DOHH2 (cell line): Measurements from ENCODE around the gene UROC1.

Experiments
- H3F3A ChIP-seq: fragments of 200-600 bp; sonication (generic), shearing (Covaris generic); 2 replicates; pipeline ENCODE4 v1.6.0; 2016; ENCODE audit warnings: antibody characterized with exemption, mild to moderate bottlenecking; ENCODE audit not compliant: control insufficient read depth, insufficient read depth
- H3K27ac ChIP-seq: fragments of 200-600 bp; sonication (generic); 2 replicates; pipeline ENCODE4 v1.5.1; 2014; ENCODE audit warnings: low read depth, mild to moderate bottlenecking, low read length, moderate library complexity
- H3K27me3 ChIP-seq: fragments of 200-600 bp; sonication (generic); 2 replicates; pipeline ENCODE4 v1.6.1; 2014; ENCODE audit warnings: mild to moderate bottlenecking, low read length, mixed read lengths; ENCODE audit not compliant: control insufficient read depth
- H3K36me3 ChIP-seq: fragments of 200-600 bp; sonication (generic); 2 replicates; pipeline ENCODE4 v1.6.1; 2014; ENCODE audit warnings: mild to moderate bottlenecking, low read length, moderate library complexity, mixed read lengths; ENCODE audit not compliant: control insufficient read depth
- H3K4me1 ChIP-seq: fragments of 200-600 bp; sonication (generic); 2 replicates; pipeline ENCODE4 v1.6.1; 2014; ENCODE audit warnings: mild to moderate bottlenecking, low read length, mixed read lengths; ENCODE audit not compliant: control insufficient read depth
- H3K4me2 ChIP-seq: fragments of 200-600 bp; sonication (generic); 2 replicates; pipeline ENCODE4 v1.6.0; 2014; ENCODE audit warnings: mild to moderate bottlenecking, low read length, moderate library complexity
- H3K4me3 ChIP-seq: fragments of 200-600 bp; sonication (generic); 2 replicates; pipeline ENCODE4 v1.5.1; 2014; ENCODE audit warnings: mild to moderate bottlenecking, low read length, mixed read lengths
- H3K79me2 ChIP-seq: fragments of 200-600 bp; sonication (generic); 2 replicates; pipeline ENCODE4 v1.6.1; 2014; ENCODE audit warnings: mild to moderate bottlenecking, low read length, mixed read lengths; ENCODE audit not compliant: control insufficient read depth
- H3K9me2 ChIP-seq: fragments of 200-600 bp; sonication (generic); replicated peaks from 2 replicates; pipeline ENCODE4 v1.6.1; 2014; ENCODE audit warnings: mild to moderate bottlenecking, low read length, mixed read lengths; ENCODE audit not compliant: control insufficient read depth
- H3K9me3 ChIP-seq: fragments of 200-600 bp; sonication (generic); 2 replicates; pipeline ENCODE4 v1.6.1; 2014; ENCODE audit warnings: antibody characterized with exemption, low read length, mixed read lengths; ENCODE audit not compliant: control insufficient read depth, insufficient read depth
- H4K20me1 ChIP-seq: fragments of 200-600 bp; sonication (generic); 2 replicates; pipeline ENCODE4 v1.6.0; 2014; ENCODE audit warnings: low read depth, mild to moderate bottlenecking, antibody characterized with exemption, low read length, moderate library complexity; ENCODE audit not compliant: control insufficient read depth, insufficient read depth
- EZH2phosphoT487 ChIP-seq: fragments of 200-600 bp; sonication (generic); IDR thresholded peaks from 2 replicates; pipeline ENCODE4 v1.6.1; 2017; ENCODE audit warnings: borderline replicate concordance, mild to moderate bottlenecking, antibody characterized with exemption, low read length, moderate library complexity, mixed read lengths
- TF ChIP-seq, protein P1 (sequence below): fragments of 200-600 bp; sonication (generic); IDR thresholded peaks from one replicate; pipeline ENCODE4 v1.5.1; 2014; ENCODE audit warnings: antibody characterized with exemption, mild to moderate bottlenecking, low read depth, low read length; ENCODE audit not compliant: poor library complexity, severe bottlenecking

UROC1 gene

GRCh38 chr3:126529585-126530170, 12.1 kb upstream of the UROC1 start:
- Histone ChIP-seq H3K27me3 (peaks cover 8% of the 10 kb centered on the region; the same call in 1 of the 2 replicates), H4K20me1 (no peaks in the 10 kb centered on the region), H3K4me2 (no peak overlapping the region), H3K4me3 (no peak overlapping the region), H3K9me3 (no peaks in the 10 kb centered on the region), H3K79me2 (no peaks in the 10 kb centered on the region), H3K27ac (no peak overlapping the region), H3K4me1 (no peaks in the 10 kb centered on the region), H3F3A (no peaks in the 10 kb centered on the region), H3K9me2 (no peaks in the 10 kb centered on the region), H3K36me3 (no peaks in the 10 kb centered on the region)
- TF ChIP-seq, protein P1, sequence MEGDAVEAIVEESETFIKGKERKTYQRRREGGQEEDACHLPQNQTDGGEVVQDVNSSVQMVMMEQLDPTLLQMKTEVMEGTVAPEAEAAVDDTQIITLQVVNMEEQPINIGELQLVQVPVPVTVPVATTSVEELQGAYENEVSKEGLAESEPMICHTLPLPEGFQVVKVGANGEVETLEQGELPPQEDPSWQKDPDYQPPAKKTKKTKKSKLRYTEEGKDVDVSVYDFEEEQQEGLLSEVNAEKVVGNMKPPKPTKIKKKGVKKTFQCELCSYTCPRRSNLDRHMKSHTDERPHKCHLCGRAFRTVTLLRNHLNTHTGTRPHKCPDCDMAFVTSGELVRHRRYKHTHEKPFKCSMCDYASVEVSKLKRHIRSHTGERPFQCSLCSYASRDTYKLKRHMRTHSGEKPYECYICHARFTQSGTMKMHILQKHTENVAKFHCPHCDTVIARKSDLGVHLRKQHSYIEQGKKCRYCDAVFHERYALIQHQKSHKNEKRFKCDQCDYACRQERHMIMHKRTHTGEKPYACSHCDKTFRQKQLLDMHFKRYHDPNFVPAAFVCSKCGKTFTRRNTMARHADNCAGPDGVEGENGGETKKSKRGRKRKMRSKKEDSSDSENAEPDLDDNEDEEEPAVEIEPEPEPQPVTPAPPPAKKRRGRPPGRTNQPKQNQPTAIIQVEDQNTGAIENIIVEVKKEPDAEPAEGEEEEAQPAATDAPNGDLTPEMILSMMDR, result no peak
- TF ChIP-seq EZH2phosphoT487, result no peak

- Histone ChIP-seq H3K27ac (no peak overlapping the region), H4K20me1 (no peaks in the 10 kb centered on the region), H3K27me3 (peaks cover 8% of the 10 kb centered on the region; the same call in 1 of the 2 replicates), H3K36me3 (no peaks in the 10 kb centered on the region), H3K4me2 (no peak overlapping the region), H3K79me2 (no peaks in the 10 kb centered on the region), H3K9me3 (no peaks in the 10 kb centered on the region), H3F3A (no peaks in the 10 kb centered on the region), H3K9me2 (no peaks in the 10 kb centered on the region), H3K4me3 (no peak overlapping the region), H3K4me1 (no peaks in the 10 kb centered on the region)
- no peak for TF ChIP-seq EZH2phosphoT487
- TF ChIP-seq, protein P1, result no peak
Measured at GRCh38 chr3:126528800-126529541, 11.4 kb upstream of the UROC1 start.

DNA sequence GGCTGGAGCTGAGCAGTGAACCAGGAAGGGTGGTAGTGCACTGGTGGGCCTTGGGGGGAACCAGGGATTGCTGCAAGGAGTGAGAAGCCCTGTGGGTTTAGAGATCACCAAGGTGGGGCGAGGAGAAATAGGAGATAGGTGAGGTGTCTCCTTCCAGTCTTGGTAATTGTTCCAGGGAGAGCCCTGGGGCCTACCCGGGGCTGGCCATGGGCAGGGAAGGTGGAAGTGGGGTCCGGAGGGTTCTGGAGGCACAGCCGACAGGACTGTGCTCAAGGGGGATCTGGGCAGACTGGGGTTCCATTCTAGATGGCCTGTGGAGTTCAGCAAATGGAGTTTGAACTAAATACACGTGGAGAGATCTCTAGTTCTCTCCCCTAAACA, 10.8 kb upstream of the UROC1 start:
- no peak overlapping the region for H3K27ac ChIP-seq
- H3K4me2 ChIP-seq, result no peak overlapping the region
- TF ChIP-seq EZH2phosphoT487, result no peak
- TF ChIP-seq, protein P1, result no peak

More for the DNA sequence above, 10.8 kb upstream of the UROC1 start:
- H3F3A ChIP-seq, result no peaks in the 10 kb centered on the region
- peaks cover 7% of the 10 kb centered on the region; the same call in 1 of the 2 replicates for H3K27me3 ChIP-seq
- no peak overlapping the region for H3K4me3 ChIP-seq
- no peaks in the 10 kb centered on the region for H3K36me3 ChIP-seq
- no peaks in the 10 kb centered on the region for H3K79me2 ChIP-seq
- no peaks in the 10 kb centered on the region for H4K20me1 ChIP-seq
- no peaks in the 10 kb centered on the region for H3K9me3 ChIP-seq
- H3K4me1 ChIP-seq, result no peaks in the 10 kb centered on the region
- H3K9me2 ChIP-seq, result no peaks in the 10 kb centered on the region
